Esophagus muscularis mucosa (tissue), 4 donors: ENCODE data around the gene ABCC1. TPM values are rescaled to one million over a fixed set of nuclear protein-coding genes. Genes with fewer than 3 reads are reported as not detected.

Experiments used
- DNase-seq: peaks from one replicate; pipeline ENCODE4 v3.0.0-alpha.2; 2017; ENCODE audit errors: extremely low spot score
- H3K27ac ChIP-seq, 4 donors: fragments of 200-600 bp; sonication (generic); replicated peaks in 1 of 4; 1 replicate in 3 of 4; 2 replicates in 1 of 4; pipeline ENCODE4 v1.5.1; 2016 to 2019; ENCODE audit warnings: mild to moderate bottlenecking in 1 of 4
- H3K27me3 ChIP-seq, 4 donors: fragments of 200-600 bp; sonication (generic); one replicate each; pipeline versions ENCODE4 v1.5.1 to v1.6.0; 2016 to 2019
- H3K36me3 ChIP-seq, 4 donors: fragments of 200-600 bp; sonication (generic); one replicate each; pipeline ENCODE4 v1.5.1; 2016 to 2019
- H3K4me1 ChIP-seq, 4 donors: fragments of 200-600 bp; sonication (generic); one replicate each; pipeline ENCODE4 v1.5.1; 2016 to 2019
- H3K4me3 ChIP-seq, 4 donors: fragments of 200-600 bp; sonication (generic); 1 replicate in 2 of 4; 2 replicates in 2 of 4; pipeline ENCODE4 v1.5.1; 2016 to 2019; ENCODE audit warnings: mild to moderate bottlenecking in 4 of 4, moderate library complexity in 1 of 4
- H3K9me3 ChIP-seq, 4 donors: fragments of 200-600 bp; sonication (generic); 1 replicate in 3 of 4; 2 replicates in 1 of 4; pipeline ENCODE4 v1.5.1; 2016 to 2019
- EP300 ChIP-seq: sonication (generic); formaldehyde crosslinking; IDR thresholded peaks from one replicate; pipeline ENCODE4 v1.6.1; 2017; ENCODE audit warnings: antibody characterized with exemption
- POLR2A ChIP-seq: fragments of 450-650 bp; IDR thresholded peaks from one replicate; pipeline ENCODE4 v1.6.1; 2017; ENCODE audit warnings: antibody characterized with exemption, moderate library complexity, mild to moderate bottlenecking, low read depth
- POLR2AphosphoS5 ChIP-seq, 2 donors: sonication (generic); formaldehyde crosslinking; IDR thresholded peaks; one replicate each; pipeline ENCODE4 v1.6.1; 2017; ENCODE audit warnings: antibody characterized with exemption in 2 of 2
- WGBS: methylation state at CpG from one replicate; pipeline ENCODE4 v1.1.5; 2018; 5-methylcytosine and 5-hydroxymethylcytosine counted together
- intact Hi-C: fragments of 100-400 bp; cut with DNase I; formaldehyde crosslinking; loops from one replicate; pipeline ENCODE4 v1.15.1; 2023
- total RNA-seq, 4 donors: library from RNA; depleted of rRNA; stranded (reverse); fragments of >200 nt; gene quantifications; one replicate each; pipeline versions ENCODE4 v1.1.0 to v1.2.1, GENCODE V29; 2016
- TF ChIP-seq, protein P1 (sequence below), 3 experiments: fragments of 200-600 bp in 2 of 3; fragments of 450-650 bp in 1 of 3; sonication (generic) in 2 of 3; IDR thresholded peaks; one replicate each; pipeline ENCODE4 v1.5.1; 2017 to 2019; ENCODE audit warnings: antibody characterized with exemption in 3 of 3, mild to moderate bottlenecking in 2 of 3, moderate library complexity in 1 of 3

The ABCC1 gene
- total RNA-seq, 4 donors from 2014 or later, result 61.8 to 141 (median 103) TPM

- no peak for DNase-seq
- Histone ChIP-seq H3K27me3 (no peaks in the 10 kb centered on the region), H3K36me3 (peaks cover 58 to 94% (median 72%) of the 10 kb centered on the region in 4 donors), H3K27ac (peak overlapping the region in 2 of 4 donors; percentile 27 to 58), H3K4me1 (peaks cover 5 to 31% (median 24%) of the 10 kb centered on the region in 4 donors), H3K9me3 (no peaks in the 10 kb centered on the region), H3K4me3 (no peak overlapping the region)
- intact Hi-C loops, result no loop called here
- 91% methylated on average over 4 of the region's 4 CpGs for WGBS
- TF ChIP-seq, protein P1, sequence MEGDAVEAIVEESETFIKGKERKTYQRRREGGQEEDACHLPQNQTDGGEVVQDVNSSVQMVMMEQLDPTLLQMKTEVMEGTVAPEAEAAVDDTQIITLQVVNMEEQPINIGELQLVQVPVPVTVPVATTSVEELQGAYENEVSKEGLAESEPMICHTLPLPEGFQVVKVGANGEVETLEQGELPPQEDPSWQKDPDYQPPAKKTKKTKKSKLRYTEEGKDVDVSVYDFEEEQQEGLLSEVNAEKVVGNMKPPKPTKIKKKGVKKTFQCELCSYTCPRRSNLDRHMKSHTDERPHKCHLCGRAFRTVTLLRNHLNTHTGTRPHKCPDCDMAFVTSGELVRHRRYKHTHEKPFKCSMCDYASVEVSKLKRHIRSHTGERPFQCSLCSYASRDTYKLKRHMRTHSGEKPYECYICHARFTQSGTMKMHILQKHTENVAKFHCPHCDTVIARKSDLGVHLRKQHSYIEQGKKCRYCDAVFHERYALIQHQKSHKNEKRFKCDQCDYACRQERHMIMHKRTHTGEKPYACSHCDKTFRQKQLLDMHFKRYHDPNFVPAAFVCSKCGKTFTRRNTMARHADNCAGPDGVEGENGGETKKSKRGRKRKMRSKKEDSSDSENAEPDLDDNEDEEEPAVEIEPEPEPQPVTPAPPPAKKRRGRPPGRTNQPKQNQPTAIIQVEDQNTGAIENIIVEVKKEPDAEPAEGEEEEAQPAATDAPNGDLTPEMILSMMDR (IDR thresholded peaks at IDR 0.05), result no peak
- TF ChIP-seq POLR2A (no peak), POLR2AphosphoS5 (IDR thresholded peaks at IDR 0.05) (no peak), EP300 (no peak)
Observed at GRCh38 chr16:16051132-16051531, 101.7 kb downstream of the ABCC1 start.

DNA sequence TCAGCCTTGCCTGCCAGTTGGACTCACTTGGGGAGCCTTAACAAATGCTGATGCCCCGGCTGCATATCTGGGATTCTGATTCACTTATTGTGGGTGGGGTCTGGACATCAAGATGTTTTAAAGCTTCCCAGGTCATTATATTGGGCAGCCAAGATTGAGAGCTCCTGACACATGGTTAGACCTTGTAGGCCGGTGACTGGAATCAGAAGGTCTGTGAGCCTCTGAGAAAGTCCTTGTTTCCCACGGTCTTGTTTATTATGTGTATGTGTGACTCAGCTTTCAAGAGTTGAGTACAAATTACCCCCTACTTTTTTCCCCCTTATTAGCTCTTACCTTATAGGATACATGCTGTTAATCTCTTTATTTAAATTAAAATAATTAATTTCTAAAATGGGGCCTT, 103.5 kb downstream of the ABCC1 start:
- intact Hi-C loops, result no loop called here
- DNase-seq, result no peak
- WGBS, result 93% methylated on average over 3 of the region's 3 CpGs
- no peak for TF ChIP-seq POLR2A
- H3K36me3 ChIP-seq, result peaks cover 49 to 94% (median 70%) of the 10 kb centered on the region in 4 donors
- no peaks in the 10 kb centered on the region for H3K27me3 ChIP-seq
- no peaks in the 10 kb centered on the region for H3K9me3 ChIP-seq
- H3K4me1 ChIP-seq, result peaks cover 5 to 42% (median 29%) of the 10 kb centered on the region in 4 donors
- peak overlapping the region; percentile 8 to 58 (median 50) for H3K27ac ChIP-seq
- H3K4me3 ChIP-seq, result no peak overlapping the region

DNA sequence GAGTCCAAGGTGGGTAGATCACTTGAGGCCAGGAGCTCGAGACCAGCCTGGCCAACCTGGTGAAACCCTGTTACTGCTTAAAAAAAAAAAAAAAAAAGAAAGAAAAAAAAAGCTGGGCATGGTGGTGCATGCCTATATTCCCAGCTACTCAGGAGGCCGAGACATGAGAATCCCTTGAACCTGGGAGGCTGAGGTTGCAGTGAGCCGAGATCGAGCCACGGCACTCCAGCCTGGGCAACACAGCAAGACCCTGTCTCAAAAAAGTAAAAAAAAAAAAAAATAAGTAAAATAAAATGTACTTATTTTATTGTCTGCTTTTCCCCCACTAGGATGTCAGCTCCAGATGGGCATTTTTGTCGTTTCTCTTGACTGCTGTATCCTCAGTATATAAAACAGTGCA, 107.7 kb downstream of the ABCC1 start:
- TF ChIP-seq EP300, result no peak
- no peak for TF ChIP-seq POLR2A
- TF ChIP-seq, protein P1 (IDR thresholded peaks at IDR 0.05), result no peak
- no peak for TF ChIP-seq POLR2AphosphoS5 (IDR thresholded peaks at IDR 0.05)
- Histone ChIP-seq H3K27ac (peak overlapping the region; percentile 87 to 90 (median 88)), H3K4me3 (no peak overlapping the region), H3K36me3 (peaks cover 27 to 79% (median 62%) of the 10 kb centered on the region in 4 donors), H3K4me1 (peaks cover 8 to 71% (median 56%) of the 10 kb centered on the region in 4 donors), H3K9me3 (no peaks in the 10 kb centered on the region), H3K27me3 (no peaks in the 10 kb centered on the region)
- DNase-seq, result no peak
- intact Hi-C loops, result no loop called here
- WGBS, result 92% methylated on average over 6 of the region's 6 CpGs

GRCh38 chr16:16059160-16059559, 109.7 kb downstream of the ABCC1 start:
- intact Hi-C loops, result no loop called here

DNA sequence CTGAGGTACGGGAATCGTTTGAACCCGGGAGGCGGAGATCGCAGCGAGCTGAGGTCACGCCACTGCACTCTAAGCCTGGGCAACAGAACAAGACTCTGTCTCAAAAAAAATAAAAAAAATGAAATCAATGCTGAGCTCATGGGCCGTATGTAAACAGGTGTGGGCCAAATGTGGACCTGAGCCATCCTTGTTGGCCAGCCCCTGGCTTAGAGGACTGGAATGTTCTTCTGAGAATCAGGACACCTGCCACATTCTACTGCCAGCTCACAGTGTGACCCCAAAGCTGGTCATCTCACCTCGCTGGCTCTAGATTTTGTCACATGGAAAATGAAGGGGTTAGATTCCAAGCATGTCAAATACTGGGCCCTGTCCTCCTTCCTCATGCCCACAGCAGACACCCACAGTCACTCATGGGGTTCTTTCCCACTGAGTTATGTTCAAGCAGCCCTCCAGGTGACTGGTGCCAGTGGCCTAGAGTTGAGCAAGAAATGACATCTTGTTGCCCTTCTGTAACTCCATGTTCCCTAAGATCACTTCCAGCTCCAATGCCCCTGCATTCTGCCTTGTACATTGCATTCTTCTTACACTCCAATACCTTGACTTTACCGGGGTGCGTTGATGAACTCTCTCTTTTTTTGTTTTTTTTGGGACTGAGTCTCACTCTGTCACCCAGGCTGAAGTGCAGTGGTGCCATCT, 110.6 kb downstream of the ABCC1 start:
- TF ChIP-seq EP300, result peak; percentile 93
- TF ChIP-seq POLR2AphosphoS5 (IDR thresholded peaks at IDR 0.05), result peak; percentile 48 to 80
- TF ChIP-seq, protein P1 (IDR thresholded peaks at IDR 0.05), result no peak
- TF ChIP-seq POLR2A, result no peak
- DNase-seq, result no peak
- WGBS, result 73% methylated on average over 11 of the region's 11 CpGs
- Histone ChIP-seq H3K4me3 (no peak overlapping the region), H3K27me3 (no peaks in the 10 kb centered on the region), H3K36me3 (peaks cover 13 to 63% (median 44%) of the 10 kb centered on the region in 4 donors), H3K9me3 (no peaks in the 10 kb centered on the region), H3K4me1 (peaks cover 17 to 89% (median 82%) of the 10 kb centered on the region in 4 donors), H3K27ac (peak overlapping the region; percentile 87 to 90 (median 88))
- intact Hi-C loops, result loop anchor here (5.0 to 10.0 kb wide), 2 partner anchors 62 to 205 kb away; partner anchors contain the start of gene MYH11

More at GRCh38 chr16:16059160-16059559, 109.7 kb downstream of the ABCC1 start:
- WGBS, result 90% methylated on average over 8 of the region's 8 CpGs
- no peaks in the 10 kb centered on the region for H3K9me3 ChIP-seq
- TF ChIP-seq POLR2AphosphoS5 (IDR thresholded peaks at IDR 0.05), result no peak
- no peak for TF ChIP-seq EP300
- DNase-seq, result no peak
- H3K4me3 ChIP-seq, result no peak overlapping the region
- H3K4me1 ChIP-seq, result peaks cover 17 to 85% (median 77%) of the 10 kb centered on the region in 4 donors
- H3K27ac ChIP-seq, result peak overlapping the region; percentile 87 to 90 (median 88)
- peaks cover 13 to 63% (median 48%) of the 10 kb centered on the region in 4 donors for H3K36me3 ChIP-seq
- no peaks in the 10 kb centered on the region for H3K27me3 ChIP-seq
